MM.1S (cell line): ENCODE results near the gene STING1.

ENCODE experiments used
- DNase-seq: peaks from one replicate; pipeline ENCODE4 v3.0.0-alpha.2; 2015
- H2AFZ ChIP-seq: fragments of 300-600 bp; sonication (generic); 2 replicates; pipeline ENCODE4 v1.6.0; 2016; ENCODE audit warnings: antibody characterized with exemption, low read length
- H3F3A ChIP-seq: fragments of 300-600 bp; sonication (generic); 2 replicates; pipeline ENCODE4 v1.6.1; 2016; ENCODE audit warnings: mild to moderate bottlenecking, antibody characterized with exemption, low read length, moderate library complexity, mixed read lengths; ENCODE audit not compliant: insufficient read depth
- H3K27ac ChIP-seq: fragments of 300-600 bp; sonication (generic); 2 replicates; pipeline ENCODE4 v1.5.1; 2016; ENCODE audit warnings: mild to moderate bottlenecking, low read length
- H3K27me3 ChIP-seq: fragments of 300-600 bp; sonication (generic); replicated peaks from 2 replicates; pipeline ENCODE4 v1.6.0; 2016; ENCODE audit warnings: low read length; ENCODE audit not compliant: insufficient read depth
- H3K36me3 ChIP-seq: fragments of 300-600 bp; sonication (generic); replicated peaks from 2 replicates; pipeline ENCODE4 v1.6.1; 2016; ENCODE audit warnings: mild to moderate bottlenecking, low read length, mixed read lengths; ENCODE audit not compliant: insufficient read depth
- H3K4me1 ChIP-seq: fragments of 300-600 bp; sonication (generic); 2 replicates; pipeline ENCODE4 v1.6.1; 2016; ENCODE audit warnings: low read length, mixed read lengths
- H3K4me2 ChIP-seq: fragments of 300-600 bp; sonication (generic); 2 replicates; pipeline ENCODE4 v1.6.0; 2016; ENCODE audit warnings: low read depth, low read length
- H3K4me3 ChIP-seq: fragments of 300-600 bp; sonication (generic); 2 replicates; pipeline ENCODE4 v1.5.1; 2016; ENCODE audit warnings: low read length, mixed read lengths
- H3K79me2 ChIP-seq: fragments of 300-600 bp; sonication (generic); 2 replicates; pipeline ENCODE4 v1.6.1; 2016; ENCODE audit warnings: mixed run types, low read length, mixed read lengths
- H3K9ac ChIP-seq: fragments of 300-600 bp; sonication (generic); 2 replicates; pipeline ENCODE4 v1.6.1; 2016; ENCODE audit warnings: low read length, mixed read lengths
- H3K9me2 ChIP-seq: fragments of 300-600 bp; sonication (generic); replicated peaks from 2 replicates; pipeline ENCODE4 v1.6.1; 2016; ENCODE audit warnings: mild to moderate bottlenecking, low read length, mixed read lengths; ENCODE audit not compliant: insufficient read depth
- H3K9me3 ChIP-seq: fragments of 300-600 bp; sonication (generic); replicated peaks from 2 replicates; pipeline ENCODE4 v1.6.1; 2016; ENCODE audit warnings: mild to moderate bottlenecking, low read length, mixed read lengths; ENCODE audit not compliant: insufficient read depth
- H4K20me1 ChIP-seq: fragments of 300-600 bp; sonication (generic); 2 replicates; pipeline ENCODE4 v1.6.1; 2016; ENCODE audit warnings: mild to moderate bottlenecking, low read length, moderate library complexity, mixed read lengths; ENCODE audit not compliant: insufficient read depth
- EZH2 ChIP-seq: fragments of 300-600 bp; sonication (generic); optimal IDR thresholded peaks from 2 replicates; pipeline ENCODE3; 2017; ENCODE audit warnings: low read depth, mild to moderate bottlenecking, antibody characterized with exemption, low read length, mixed read lengths
- EZH2phosphoT487 ChIP-seq: fragments of 300-600 bp; sonication (generic); IDR thresholded peaks from 2 replicates; pipeline ENCODE4 v1.6.1; 2018; ENCODE audit warnings: antibody characterized with exemption, low read length
- TF ChIP-seq, protein P1 (sequence below): fragments of 300-600 bp; sonication (generic); IDR thresholded peaks from 2 replicates; pipeline ENCODE4 v1.5.1; 2016; ENCODE audit warnings: antibody characterized with exemption, low read length, mixed read lengths

The STING1 gene

DNA sequence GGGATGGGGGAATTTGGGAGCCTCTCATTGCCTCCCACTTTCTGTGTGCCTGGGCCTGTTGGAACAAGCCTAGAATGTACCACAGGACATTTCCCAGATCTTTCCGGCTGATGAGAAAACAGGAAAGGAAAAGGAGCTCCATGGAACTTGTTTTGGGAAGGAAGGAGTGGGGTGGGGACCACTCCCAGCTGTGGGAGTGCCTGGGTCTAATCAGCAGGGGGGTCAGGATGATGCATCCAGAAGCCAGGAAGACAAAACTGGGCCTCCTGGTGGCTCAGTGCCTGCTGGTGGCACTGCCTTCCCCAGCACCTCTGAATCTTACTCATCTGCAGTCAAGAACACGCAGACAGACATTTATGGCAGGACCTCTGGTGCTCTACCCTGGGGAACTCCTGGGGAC is 9.0 kb downstream of the STING1 start:
- TF ChIP-seq, protein P1, sequence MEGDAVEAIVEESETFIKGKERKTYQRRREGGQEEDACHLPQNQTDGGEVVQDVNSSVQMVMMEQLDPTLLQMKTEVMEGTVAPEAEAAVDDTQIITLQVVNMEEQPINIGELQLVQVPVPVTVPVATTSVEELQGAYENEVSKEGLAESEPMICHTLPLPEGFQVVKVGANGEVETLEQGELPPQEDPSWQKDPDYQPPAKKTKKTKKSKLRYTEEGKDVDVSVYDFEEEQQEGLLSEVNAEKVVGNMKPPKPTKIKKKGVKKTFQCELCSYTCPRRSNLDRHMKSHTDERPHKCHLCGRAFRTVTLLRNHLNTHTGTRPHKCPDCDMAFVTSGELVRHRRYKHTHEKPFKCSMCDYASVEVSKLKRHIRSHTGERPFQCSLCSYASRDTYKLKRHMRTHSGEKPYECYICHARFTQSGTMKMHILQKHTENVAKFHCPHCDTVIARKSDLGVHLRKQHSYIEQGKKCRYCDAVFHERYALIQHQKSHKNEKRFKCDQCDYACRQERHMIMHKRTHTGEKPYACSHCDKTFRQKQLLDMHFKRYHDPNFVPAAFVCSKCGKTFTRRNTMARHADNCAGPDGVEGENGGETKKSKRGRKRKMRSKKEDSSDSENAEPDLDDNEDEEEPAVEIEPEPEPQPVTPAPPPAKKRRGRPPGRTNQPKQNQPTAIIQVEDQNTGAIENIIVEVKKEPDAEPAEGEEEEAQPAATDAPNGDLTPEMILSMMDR = no peak
- TF ChIP-seq EZH2 = no peak
- TF ChIP-seq EZH2phosphoT487 = no peak
- no peaks in the 10 kb centered on the region for H3K27me3 ChIP-seq
- H3K9ac ChIP-seq = no peak overlapping the region
- no peaks in the 10 kb centered on the region for H3F3A ChIP-seq
- H3K9me3 ChIP-seq = no peaks in the 10 kb centered on the region
- no peak overlapping the region for H3K4me3 ChIP-seq
- no peaks in the 10 kb centered on the region for H3K79me2 ChIP-seq
- no peaks in the 10 kb centered on the region for H3K4me1 ChIP-seq
- H2AFZ ChIP-seq = no peak overlapping the region
- H3K36me3 ChIP-seq = no peaks in the 10 kb centered on the region
- H4K20me1 ChIP-seq = no peaks in the 10 kb centered on the region
- no peaks in the 10 kb centered on the region for H3K9me2 ChIP-seq
- DNase-seq = no peak
- H3K4me2 ChIP-seq = no peak overlapping the region
- no peak overlapping the region for H3K27ac ChIP-seq

GRCh38 chr5:139473105-139473504 is 9.5 kb downstream of the STING1 start:
- Histone ChIP-seq H3K4me3 (no peak overlapping the region), H3F3A (no peaks in the 10 kb centered on the region), H3K27ac (no peak overlapping the region), H3K9me3 (no peaks in the 10 kb centered on the region), H3K4me1 (no peaks in the 10 kb centered on the region), H4K20me1 (no peaks in the 10 kb centered on the region), H3K4me2 (no peak overlapping the region), H3K27me3 (no peaks in the 10 kb centered on the region), H3K9ac (no peak overlapping the region), H3K9me2 (no peaks in the 10 kb centered on the region), H3K36me3 (no peaks in the 10 kb centered on the region), H2AFZ (no peak overlapping the region), H3K79me2 (no peaks in the 10 kb centered on the region)
- TF ChIP-seq EZH2 = no peak
- no peak for TF ChIP-seq EZH2phosphoT487
- TF ChIP-seq, protein P1 = no peak
- DNase-seq = no peak

GRCh38 chr5:139472386-139473030 is 10.1 kb downstream of the STING1 start:
- no peak overlapping the region for H2AFZ ChIP-seq
- no peaks in the 10 kb centered on the region for H3F3A ChIP-seq
- H3K36me3 ChIP-seq = no peaks in the 10 kb centered on the region
- H3K27ac ChIP-seq = no peak overlapping the region
- TF ChIP-seq EZH2phosphoT487 (no peak), EZH2 (no peak)
- no peak overlapping the region for H3K4me3 ChIP-seq
- DNase-seq = no peak
- no peak overlapping the region for H3K4me2 ChIP-seq
- H3K9ac ChIP-seq = no peak overlapping the region
- no peaks in the 10 kb centered on the region for H3K79me2 ChIP-seq
- H4K20me1 ChIP-seq = no peaks in the 10 kb centered on the region
- no peaks in the 10 kb centered on the region for H3K27me3 ChIP-seq
- H3K9me2 ChIP-seq = no peaks in the 10 kb centered on the region
- no peaks in the 10 kb centered on the region for H3K4me1 ChIP-seq
- H3K9me3 ChIP-seq = no peaks in the 10 kb centered on the region

GRCh38 chr5:139470821-139471300 is 11.7 kb downstream of the STING1 start, which contains the start of gene SMIM33:
TSS of gene SMIM33 (plus strand) at chr5:139471004. CDS start at chr5:139471122, 118 bp downstream.
- Histone ChIP-seq H3K4me2 (no peak within 1 kb of the TSS), H3K9ac (no peak within 1 kb of the TSS), H3K9me3 (no peaks in the 10 kb centered on the region), H3K9me2 (no peaks in the 10 kb centered on the region), H3K4me3 (no peak within 1 kb of the TSS), H3K27me3 (no peaks in the 10 kb centered on the region), H3F3A (no peaks in the 10 kb centered on the region), H3K79me2 (no peaks in the 10 kb centered on the region), H3K4me1 (no peaks in the 10 kb centered on the region), H3K36me3 (no peaks in the 10 kb centered on the region), H2AFZ (no peak within 1 kb of the TSS), H3K27ac (no peak within 1 kb of the TSS), H4K20me1 (no peaks in the 10 kb centered on the region)
- TF ChIP-seq EZH2phosphoT487 (no peak), EZH2 (no peak)
- TF ChIP-seq, protein P1 = no peak
- no peak for DNase-seq
